Keratinocyte (primary cell): Measurements from ENCODE around the gene NID2. TPM values are rescaled to one million over a fixed set of nuclear protein-coding genes. Genes with fewer than 3 reads are reported as not detected.

Source experiments
- DNase-seq: peaks from one replicate; pipeline ENCODE4 v3.0.0-alpha.2; 2011; ENCODE audit warnings: low read depth, missing footprints, low spot score
- FAIRE-seq: peaks from 2 replicates; lab custom pipeline; 2011; peaks lifted over from hg19 to GRCh38; lab: Jason Lieb, UNC
- H2AFZ ChIP-seq: 2 replicates; pipeline ENCODE4 v1.6.0; 2012; ENCODE audit warnings: low read length, control low read depth, inconsistent platforms; ENCODE audit not compliant: control insufficient read depth
- H3K27ac ChIP-seq: 2 replicates; pipeline ENCODE4 v1.5.1; 2011; ENCODE audit warnings: low read length; ENCODE audit not compliant: control insufficient read depth, insufficient read depth
- H3K27me3 ChIP-seq: 3 replicates; pipeline ENCODE4 v1.6.0; 2011; ENCODE audit warnings: low read length; ENCODE audit not compliant: control insufficient read depth, insufficient read depth; ENCODE audit errors: extremely low read depth
- H3K36me3 ChIP-seq, 2 experiments: 2 replicates in 1 of 2; 3 replicates in 1 of 2; pipeline ENCODE4 v1.5.1; 2011; ENCODE audit warnings: low read length in 2 of 2, mild to moderate bottlenecking in 1 of 2; ENCODE audit not compliant: control insufficient read depth in 2 of 2, insufficient read depth in 2 of 2; ENCODE audit errors: extremely low read depth in 1 of 2
- H3K4me1 ChIP-seq: 3 replicates; pipeline ENCODE4 v1.5.1; 2011; ENCODE audit warnings: low read length; ENCODE audit not compliant: control insufficient read depth, insufficient read depth; ENCODE audit errors: extremely low read depth
- H3K4me2 ChIP-seq: 3 replicates; pipeline ENCODE4 v1.6.0; 2011; ENCODE audit warnings: low read depth, low read length; ENCODE audit not compliant: control insufficient read depth, insufficient read depth; ENCODE audit errors: extremely low read depth
- H3K4me3 ChIP-seq, 3 experiments: fragments of 200-600 bp in 1 of 3; sonication (generic) in 1 of 3; 2 replicates in 2 of 3; 3 replicates in 1 of 3; pipeline ENCODE4 v1.5.1; 2011 to 2016; ENCODE audit warnings: low read length in 3 of 3, mild to moderate bottlenecking in 3 of 3, control low read depth in 2 of 3, inconsistent platforms in 1 of 3, low read depth in 1 of 3, mixed read lengths in 1 of 3, mixed run types in 1 of 3, moderate library complexity in 1 of 3; ENCODE audit not compliant: control insufficient read depth in 2 of 3, insufficient read depth in 2 of 3; ENCODE audit errors: extremely low read depth in 1 of 3
- H3K79me2 ChIP-seq: 2 replicates; pipeline ENCODE4 v1.6.0; 2012; ENCODE audit warnings: low read length; ENCODE audit not compliant: control insufficient read depth, insufficient read depth
- H3K9ac ChIP-seq: 3 replicates; pipeline ENCODE4 v1.6.0; 2011; ENCODE audit warnings: low read length; ENCODE audit not compliant: control insufficient read depth, insufficient read depth; ENCODE audit errors: extremely low read depth
- H3K9me1 ChIP-seq: 3 replicates; pipeline ENCODE4 v1.6.0; 2011; ENCODE audit warnings: low read length; ENCODE audit not compliant: control insufficient read depth, insufficient read depth; ENCODE audit errors: extremely low read depth
- H3K9me3 ChIP-seq: 2 replicates; pipeline ENCODE4 v1.5.1; 2012; ENCODE audit warnings: low read depth, low read length; ENCODE audit not compliant: control insufficient read depth
- H4K20me1 ChIP-seq: 3 replicates; pipeline ENCODE4 v1.6.0; 2011; ENCODE audit warnings: low read length; ENCODE audit not compliant: control insufficient read depth, insufficient read depth; ENCODE audit errors: extremely low read depth
- EZH2 ChIP-seq: IDR thresholded peaks from one replicate; pipeline ENCODE4 v1.6.1; 2012; ENCODE audit warnings: inconsistent platforms, mild to moderate bottlenecking, low read length, moderate library complexity
- dilution Hi-C: fragments of 300-500 bp; cut with MboI; formaldehyde crosslinking; loops from one replicate; pipeline ENCODE4 v1.7.0; 2020; ENCODE audit warnings: low sequenced_read_pairs; ENCODE audit not compliant: extremely low pct_ligation_motif_present
- polyA plus RNA-seq, 5 experiments: library from polyadenylated mRNA; depleted of rRNA in 3 of 5; stranded (reverse) in 3 of 5; stranded (forward) in 1 of 5; unstranded in 1 of 5; fragments of >200 nt; gene quantifications; 1 replicate in 1 of 5; 2 replicates in 3 of 5; 3 replicates in 1 of 5; pipeline versions ENCODE4 v1.2.1 to v1.2.3, GENCODE V29; 2011 to 2012; ENCODE audit warnings: missing spikeins in 2 of 5, low read depth in 1 of 5, low replicate concordance in 1 of 5
- TF ChIP-seq, protein P1 (sequence below), 3 experiments: IDR thresholded peaks in 1 of 3; conservative IDR thresholded peaks in 1 of 3; optimal IDR thresholded peaks in 1 of 3; 2 replicates in 2 of 3; 3 replicates in 1 of 3; pipeline versions ENCODE3 to v1.5.1; 2011; ENCODE audit warnings: low read length in 3 of 3, mild to moderate bottlenecking in 3 of 3, moderate library complexity in 2 of 3, control low read depth in 1 of 3, inconsistent platforms in 1 of 3; ENCODE audit not compliant: insufficient read depth in 2 of 3; ENCODE audit errors: extremely low read depth in 1 of 3

NID2 gene
- polyA plus RNA-seq, 1 donor (not counting 4 experiments of a cell fraction or from before 2014, with no cell fraction given): 1.7 TPM

DNA sequence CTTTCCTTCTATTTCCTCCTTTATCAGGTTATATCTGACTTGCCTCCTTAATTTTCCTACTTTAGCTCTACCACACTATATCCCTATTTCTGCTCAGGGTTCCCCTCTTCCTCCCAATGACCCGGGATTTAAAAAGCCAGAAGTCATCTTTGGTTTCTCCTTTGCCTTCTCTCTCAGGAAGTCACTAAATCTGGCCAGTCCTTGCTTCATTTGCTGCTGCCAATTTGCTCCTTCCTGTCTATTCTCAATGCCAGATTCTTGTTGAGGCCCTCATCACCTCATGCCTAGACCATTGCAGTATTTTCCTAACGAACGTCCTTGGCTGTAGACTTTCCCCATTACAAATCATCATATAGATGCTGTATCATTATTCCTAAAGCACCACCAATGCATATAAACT is 26.5 kb upstream of the NID2 start:
- H3K36me3 ChIP-seq: no peaks in the 10 kb centered on the region
- no peaks in the 10 kb centered on the region for H3K4me1 ChIP-seq
- H3K9ac ChIP-seq: no peak overlapping the region
- no peaks in the 10 kb centered on the region for H3K9me3 ChIP-seq
- no peak overlapping the region for H3K4me3 ChIP-seq
- H3K9me1 ChIP-seq: no peaks in the 10 kb centered on the region
- H3K79me2 ChIP-seq: no peaks in the 10 kb centered on the region
- TF ChIP-seq, protein P1, sequence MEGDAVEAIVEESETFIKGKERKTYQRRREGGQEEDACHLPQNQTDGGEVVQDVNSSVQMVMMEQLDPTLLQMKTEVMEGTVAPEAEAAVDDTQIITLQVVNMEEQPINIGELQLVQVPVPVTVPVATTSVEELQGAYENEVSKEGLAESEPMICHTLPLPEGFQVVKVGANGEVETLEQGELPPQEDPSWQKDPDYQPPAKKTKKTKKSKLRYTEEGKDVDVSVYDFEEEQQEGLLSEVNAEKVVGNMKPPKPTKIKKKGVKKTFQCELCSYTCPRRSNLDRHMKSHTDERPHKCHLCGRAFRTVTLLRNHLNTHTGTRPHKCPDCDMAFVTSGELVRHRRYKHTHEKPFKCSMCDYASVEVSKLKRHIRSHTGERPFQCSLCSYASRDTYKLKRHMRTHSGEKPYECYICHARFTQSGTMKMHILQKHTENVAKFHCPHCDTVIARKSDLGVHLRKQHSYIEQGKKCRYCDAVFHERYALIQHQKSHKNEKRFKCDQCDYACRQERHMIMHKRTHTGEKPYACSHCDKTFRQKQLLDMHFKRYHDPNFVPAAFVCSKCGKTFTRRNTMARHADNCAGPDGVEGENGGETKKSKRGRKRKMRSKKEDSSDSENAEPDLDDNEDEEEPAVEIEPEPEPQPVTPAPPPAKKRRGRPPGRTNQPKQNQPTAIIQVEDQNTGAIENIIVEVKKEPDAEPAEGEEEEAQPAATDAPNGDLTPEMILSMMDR (optimal IDR thresholded peaks at IDR 0.05 in 1 of 3, IDR thresholded peaks at IDR 0.05 in 1 of 3, conservative IDR thresholded peaks at IDR 0.05 in 1 of 3; ENCODE audit: extremely low read depth in 1 of 3, insufficient read depth in 2 of 3, low read length in 3 of 3): no peak
- TF ChIP-seq EZH2: no peak
- no peaks in the 10 kb centered on the region for H4K20me1 ChIP-seq
- no peaks in the 10 kb centered on the region for H3K27me3 ChIP-seq
- dilution Hi-C loops: no loop called here
- no peak overlapping the region for H3K27ac ChIP-seq
- FAIRE-seq: no peak
- H3K4me2 ChIP-seq: no peak overlapping the region
- H2AFZ ChIP-seq: no peak overlapping the region
- DNase-seq: no peak

DNA sequence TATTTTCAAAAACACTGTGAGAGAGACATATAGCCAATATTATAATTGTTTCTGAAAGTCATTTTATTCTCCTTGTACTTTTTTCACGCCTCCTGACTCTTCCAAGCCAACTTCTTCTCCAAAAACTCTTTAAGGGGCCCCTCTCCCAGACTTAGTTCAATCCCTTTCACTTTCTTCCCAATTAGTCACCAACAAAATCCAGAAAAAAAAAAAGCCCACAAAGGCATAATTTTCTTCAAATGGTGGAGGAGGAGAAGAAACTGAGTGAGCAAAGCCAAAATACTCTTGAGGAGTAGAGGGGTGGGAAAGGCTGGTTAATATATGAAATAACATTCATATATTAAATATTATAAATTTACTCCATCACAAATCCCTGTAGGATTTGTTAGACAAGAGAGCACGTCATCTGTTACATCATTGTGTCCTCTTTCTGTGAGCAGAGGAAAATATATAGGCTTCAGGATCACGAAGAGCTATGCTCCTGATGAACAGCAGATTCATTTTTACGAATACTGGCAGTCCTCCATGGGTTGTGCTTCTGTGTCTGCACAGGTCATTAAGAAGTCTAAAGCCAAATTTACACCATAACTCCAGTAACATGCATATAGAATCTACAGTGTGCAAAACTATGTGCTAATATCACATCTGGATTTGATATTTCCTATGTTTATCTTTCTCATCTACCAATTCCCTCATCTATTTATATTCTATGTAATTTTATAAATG is 25.9 kb upstream of the NID2 start:
- Histone ChIP-seq H3K36me3 (no peaks in the 10 kb centered on the region), H3K79me2 (no peaks in the 10 kb centered on the region), H4K20me1 (no peaks in the 10 kb centered on the region), H3K27ac (no peak overlapping the region), H2AFZ (no peak overlapping the region), H3K9me3 (no peaks in the 10 kb centered on the region), H3K4me1 (no peaks in the 10 kb centered on the region), H3K4me2 (no peak overlapping the region), H3K4me3 (no peak overlapping the region), H3K9ac (no peak overlapping the region), H3K9me1 (no peaks in the 10 kb centered on the region), H3K27me3 (no peaks in the 10 kb centered on the region)
- DNase-seq: no peak
- TF ChIP-seq, protein P1 (optimal IDR thresholded peaks at IDR 0.05 in 1 of 3, IDR thresholded peaks at IDR 0.05 in 1 of 3, conservative IDR thresholded peaks at IDR 0.05 in 1 of 3; ENCODE audit: extremely low read depth in 1 of 3, insufficient read depth in 2 of 3, low read length in 3 of 3): no peak
- TF ChIP-seq EZH2: no peak
- no peak for FAIRE-seq
- dilution Hi-C loops: no loop called here
